DND-41 (cell line): ENCODE measurements around the gene FLVCR2.

Experiments used
- ATAC-seq: fragments of 200-7000 bp; cut with Tn5 transposase; 3 replicates; pipeline ENCODE4 v1.9.1; 2021; ENCODE audit warnings: low read depth; ENCODE audit not compliant: insufficient read depth
- DNase-seq: peaks from one replicate; pipeline ENCODE4 v3.0.0-alpha.2; 2020
- H2AFZ ChIP-seq: 2 replicates; pipeline ENCODE4 v1.6.0; 2012; ENCODE audit warnings: low read depth, low read length
- H3K27ac ChIP-seq: 2 replicates; pipeline ENCODE4 v1.5.1; 2012; ENCODE audit warnings: low read length, inconsistent platforms
- H3K27me3 ChIP-seq: fragments of 200-600 bp; sonication (generic); 2 replicates; pipeline ENCODE4 v1.6.0; 2012; ENCODE audit warnings: low read length, mild to moderate bottlenecking, inconsistent platforms; ENCODE audit not compliant: insufficient read depth, poor library complexity
- H3K36me3 ChIP-seq: 2 replicates; pipeline ENCODE4 v1.5.1; 2012; ENCODE audit warnings: low read length, inconsistent platforms; ENCODE audit not compliant: insufficient read depth
- H3K4me1 ChIP-seq: 2 replicates; pipeline ENCODE4 v1.5.1; 2012; ENCODE audit warnings: mild to moderate bottlenecking, low read length; ENCODE audit not compliant: insufficient read depth
- H3K4me2 ChIP-seq: 2 replicates; pipeline ENCODE4 v1.6.0; 2012; ENCODE audit warnings: mild to moderate bottlenecking, moderate library complexity, low read length, inconsistent platforms; ENCODE audit not compliant: insufficient read depth
- H3K4me3 ChIP-seq, 2 experiments: fragments of 200-600 bp in 1 of 2; shearing (Covaris generic) in 1 of 2; 2 replicates each; pipeline ENCODE4 v1.5.1; 2012 to 2016; ENCODE audit warnings: inconsistent platforms in 2 of 2, low read length in 2 of 2, mild to moderate bottlenecking in 2 of 2, low read depth in 1 of 2, moderate library complexity in 1 of 2
- H3K79me2 ChIP-seq: 2 replicates; pipeline ENCODE4 v1.6.0; 2012; ENCODE audit warnings: low read length, inconsistent platforms; ENCODE audit not compliant: insufficient read depth
- H3K9ac ChIP-seq: 2 replicates; pipeline ENCODE4 v1.6.0; 2012; ENCODE audit warnings: low read depth, mild to moderate bottlenecking, inconsistent platforms, low read length, moderate library complexity
- H3K9me3 ChIP-seq: 2 replicates; pipeline ENCODE4 v1.5.1; 2012; ENCODE audit warnings: low read length, moderate library complexity, mild to moderate bottlenecking, inconsistent platforms; ENCODE audit not compliant: insufficient read depth, severe bottlenecking
- H4K20me1 ChIP-seq: 2 replicates; pipeline ENCODE4 v1.6.0; 2012; ENCODE audit warnings: low read length; ENCODE audit not compliant: insufficient read depth
- CTCF ChIP-seq: IDR thresholded peaks from 2 replicates; pipeline ENCODE4 v1.5.1; 2012; ENCODE audit warnings: borderline replicate concordance, low read length, moderate library complexity, mild to moderate bottlenecking; ENCODE audit not compliant: poor library complexity, severe bottlenecking; ENCODE audit errors: extremely low read depth
- EZH2 ChIP-seq: IDR thresholded peaks from 3 replicates; pipeline ENCODE4 v1.6.1; 2012; ENCODE audit warnings: borderline replicate concordance, low read depth, mild to moderate bottlenecking, moderate library complexity, low read length, inconsistent platforms; ENCODE audit not compliant: severe bottlenecking

FLVCR2 gene

GRCh38 chr14:75566321-75566720 is 12.1 kb upstream of the FLVCR2 start:
- Histone ChIP-seq H3K4me1 (no peaks in the 10 kb centered on the region), H3K4me3 (no peak overlapping the region), H3K27ac (no peak overlapping the region), H2AFZ (no peak overlapping the region), H3K27me3 (peaks cover 25% of the 10 kb centered on the region), H3K79me2 (no peaks in the 10 kb centered on the region), H4K20me1 (no peaks in the 10 kb centered on the region), H3K36me3 (no peaks in the 10 kb centered on the region), H3K9ac (no peak overlapping the region), H3K9me3 (no peaks in the 10 kb centered on the region), H3K4me2 (no peak overlapping the region)
- peak; percentile 63 for ATAC-seq
- DNase-seq: no peak
- no peak for TF ChIP-seq EZH2
- TF ChIP-seq CTCF: no peak

GRCh38 chr14:75566752-75567151 is 11.7 kb upstream of the FLVCR2 start:
- DNase-seq (no peak), ATAC-seq (no peak)
- no peaks in the 10 kb centered on the region for H3K79me2 ChIP-seq
- H3K36me3 ChIP-seq: no peaks in the 10 kb centered on the region
- H3K4me1 ChIP-seq: no peaks in the 10 kb centered on the region
- no peak overlapping the region for H3K4me3 ChIP-seq
- H3K27ac ChIP-seq: no peak overlapping the region
- H2AFZ ChIP-seq: no peak overlapping the region
- H3K27me3 ChIP-seq: peaks cover 25% of the 10 kb centered on the region
- no peaks in the 10 kb centered on the region for H4K20me1 ChIP-seq
- TF ChIP-seq CTCF (no peak), EZH2 (no peak)
- H3K9me3 ChIP-seq: no peaks in the 10 kb centered on the region
- H3K9ac ChIP-seq: no peak overlapping the region
- H3K4me2 ChIP-seq: no peak overlapping the region

- Histone ChIP-seq H3K9me3 (no peaks in the 10 kb centered on the region), H4K20me1 (no peaks in the 10 kb centered on the region), H3K4me2 (no peak overlapping the region), H3K27ac (no peak overlapping the region), H2AFZ (no peak overlapping the region), H3K4me1 (no peaks in the 10 kb centered on the region), H3K9ac (no peak overlapping the region), H3K36me3 (no peaks in the 10 kb centered on the region), H3K79me2 (no peaks in the 10 kb centered on the region), H3K27me3 (peaks cover 27% of the 10 kb centered on the region), H3K4me3 (no peak overlapping the region)
- DNase-seq (no peak), ATAC-seq (no peak)
- TF ChIP-seq EZH2 (no peak), CTCF (no peak)
Observed at GRCh38 chr14:75568140-75568539, 10.3 kb upstream of the FLVCR2 start.

DNA sequence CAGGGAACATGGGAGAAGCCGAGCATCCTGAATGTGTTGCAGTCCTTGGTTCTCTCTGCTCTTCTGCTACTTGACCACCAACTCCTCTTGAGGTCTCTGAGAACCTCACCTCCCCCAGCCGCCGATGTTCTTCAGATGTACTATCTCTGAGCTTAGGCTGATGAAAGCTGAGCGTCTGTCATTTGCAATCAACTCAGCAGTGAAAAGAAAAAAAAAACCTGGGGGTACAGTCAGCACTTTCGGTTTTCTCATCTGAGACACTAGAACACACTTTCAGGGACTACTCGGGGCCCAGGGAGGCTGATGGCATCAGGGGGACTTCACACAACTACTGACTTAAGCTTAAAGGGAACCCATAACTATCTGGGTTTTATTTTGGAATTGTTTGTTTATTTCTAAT is 9.6 kb upstream of the FLVCR2 start:
- Histone ChIP-seq H3K36me3 (no peaks in the 10 kb centered on the region), H3K27me3 (peaks cover 27% of the 10 kb centered on the region), H3K4me3 (no peak overlapping the region), H3K9me3 (no peaks in the 10 kb centered on the region), H3K79me2 (no peaks in the 10 kb centered on the region), H3K4me1 (no peaks in the 10 kb centered on the region), H2AFZ (no peak overlapping the region), H3K9ac (no peak overlapping the region), H3K4me2 (no peak overlapping the region), H4K20me1 (no peaks in the 10 kb centered on the region), H3K27ac (no peak overlapping the region)
- DNase-seq: no peak
- ATAC-seq: no peak
- no peak for TF ChIP-seq CTCF
- no peak for TF ChIP-seq EZH2
